ENCODE data around the gene CYP19A1.

CYP19A1 gene

DNA sequence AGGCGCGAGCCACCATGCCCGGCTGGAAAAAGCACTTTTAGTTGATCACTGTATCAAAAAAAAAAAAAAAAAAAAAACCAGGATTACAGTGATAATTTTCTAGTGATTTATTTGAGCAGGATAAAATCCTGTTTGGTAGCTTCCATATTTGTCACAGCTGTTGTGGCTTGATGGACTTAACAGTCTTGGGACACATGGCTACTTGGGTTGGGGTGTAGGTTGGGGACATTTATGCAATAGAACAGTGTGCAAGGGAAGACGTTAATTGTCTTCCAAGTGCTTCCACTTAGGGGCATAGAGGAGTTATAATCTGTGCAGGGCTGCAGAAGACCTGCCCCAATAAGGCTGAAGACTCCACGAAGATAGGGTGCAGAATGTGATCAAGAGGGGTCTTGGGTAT is 136.8 kb downstream of the CYP19A1 start:
- H3K36me3 ChIP-seq (ENCODE audit: control insufficient read depth, low read length) = no peaks in the 10 kb centered on the region
- H3K9me3 ChIP-seq (ENCODE audit: control insufficient read depth, insufficient read depth, low read length) = no peaks in the 10 kb centered on the region
- H3K9me2 ChIP-seq (replicated peaks; ENCODE audit: control insufficient read depth, low read length) = no peaks in the 10 kb centered on the region
- H3K4me3 ChIP-seq (ENCODE audit: low read length) = no peak overlapping the region
- no peak overlapping the region for H3K4me2 ChIP-seq (ENCODE audit: low read length)
- H3K79me2 ChIP-seq (ENCODE audit: control insufficient read depth, low read length) = no peaks in the 10 kb centered on the region
- H3K4me1 ChIP-seq (ENCODE audit: control insufficient read depth, low read length) = no peaks in the 10 kb centered on the region
- peaks cover 17% of the 10 kb centered on the region for H3K27me3 ChIP-seq (ENCODE audit: control insufficient read depth, low read length)
- no peaks in the 10 kb centered on the region for H3F3A ChIP-seq (ENCODE audit: control insufficient read depth, insufficient read depth)
- H3K27ac ChIP-seq (ENCODE audit: low read depth, low read length) = no peak overlapping the region
- TF ChIP-seq EZH2phosphoT487 (IDR thresholded peaks at IDR 0.05; ENCODE audit: borderline replicate concordance, low read length) = no peak
- no peaks in the 10 kb centered on the region for H4K20me1 ChIP-seq (ENCODE audit: control insufficient read depth, insufficient read depth, low read depth, low read length)

DNA sequence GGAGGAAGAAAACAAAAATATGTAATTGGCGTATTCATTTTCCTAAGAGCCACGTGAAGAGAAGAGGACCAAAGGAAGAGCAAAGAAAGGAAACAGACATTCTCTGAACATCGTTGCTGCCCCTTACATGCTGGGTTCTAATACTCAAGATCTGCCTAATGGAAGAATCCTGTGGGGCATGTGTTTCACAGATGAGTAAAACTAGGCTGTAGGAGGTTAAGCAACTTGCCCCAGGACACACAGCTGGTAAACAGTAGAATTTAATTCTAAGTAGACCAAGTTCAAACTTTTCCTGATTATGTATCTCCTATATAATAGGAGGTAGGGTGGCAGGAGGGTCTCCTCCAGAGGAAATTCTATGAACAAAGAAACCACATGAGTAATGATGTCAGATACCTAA is 137.6 kb downstream of the CYP19A1 start:
- peaks cover 18% of the 10 kb centered on the region for H3K27me3 ChIP-seq (ENCODE audit: control insufficient read depth, low read length)
- H3K9me2 ChIP-seq (replicated peaks; ENCODE audit: control insufficient read depth, low read length) = no peaks in the 10 kb centered on the region
- no peak for TF ChIP-seq EZH2phosphoT487 (IDR thresholded peaks at IDR 0.05; ENCODE audit: borderline replicate concordance, low read length)
- TF ChIP-seq, protein P1, sequence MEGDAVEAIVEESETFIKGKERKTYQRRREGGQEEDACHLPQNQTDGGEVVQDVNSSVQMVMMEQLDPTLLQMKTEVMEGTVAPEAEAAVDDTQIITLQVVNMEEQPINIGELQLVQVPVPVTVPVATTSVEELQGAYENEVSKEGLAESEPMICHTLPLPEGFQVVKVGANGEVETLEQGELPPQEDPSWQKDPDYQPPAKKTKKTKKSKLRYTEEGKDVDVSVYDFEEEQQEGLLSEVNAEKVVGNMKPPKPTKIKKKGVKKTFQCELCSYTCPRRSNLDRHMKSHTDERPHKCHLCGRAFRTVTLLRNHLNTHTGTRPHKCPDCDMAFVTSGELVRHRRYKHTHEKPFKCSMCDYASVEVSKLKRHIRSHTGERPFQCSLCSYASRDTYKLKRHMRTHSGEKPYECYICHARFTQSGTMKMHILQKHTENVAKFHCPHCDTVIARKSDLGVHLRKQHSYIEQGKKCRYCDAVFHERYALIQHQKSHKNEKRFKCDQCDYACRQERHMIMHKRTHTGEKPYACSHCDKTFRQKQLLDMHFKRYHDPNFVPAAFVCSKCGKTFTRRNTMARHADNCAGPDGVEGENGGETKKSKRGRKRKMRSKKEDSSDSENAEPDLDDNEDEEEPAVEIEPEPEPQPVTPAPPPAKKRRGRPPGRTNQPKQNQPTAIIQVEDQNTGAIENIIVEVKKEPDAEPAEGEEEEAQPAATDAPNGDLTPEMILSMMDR (IDR thresholded peaks at IDR 0.05; ENCODE audit: low read depth, low read length, poor library complexity, severe bottlenecking) = no peak
- H3K79me2 ChIP-seq (ENCODE audit: control insufficient read depth, low read length) = no peaks in the 10 kb centered on the region
- H3K27ac ChIP-seq (ENCODE audit: low read depth, low read length) = no peak overlapping the region
- no peaks in the 10 kb centered on the region for H3K4me1 ChIP-seq (ENCODE audit: control insufficient read depth, low read length)
- H3K4me2 ChIP-seq (ENCODE audit: low read length) = no peak overlapping the region
- no peaks in the 10 kb centered on the region for H3F3A ChIP-seq (ENCODE audit: control insufficient read depth, insufficient read depth)
- H3K9me3 ChIP-seq (ENCODE audit: control insufficient read depth, insufficient read depth, low read length) = no peaks in the 10 kb centered on the region
- no peaks in the 10 kb centered on the region for H4K20me1 ChIP-seq (ENCODE audit: control insufficient read depth, insufficient read depth, low read depth, low read length)
- no peaks in the 10 kb centered on the region for H3K36me3 ChIP-seq (ENCODE audit: control insufficient read depth, low read length)
- H3K4me3 ChIP-seq (ENCODE audit: low read length) = no peak overlapping the region

DNA sequence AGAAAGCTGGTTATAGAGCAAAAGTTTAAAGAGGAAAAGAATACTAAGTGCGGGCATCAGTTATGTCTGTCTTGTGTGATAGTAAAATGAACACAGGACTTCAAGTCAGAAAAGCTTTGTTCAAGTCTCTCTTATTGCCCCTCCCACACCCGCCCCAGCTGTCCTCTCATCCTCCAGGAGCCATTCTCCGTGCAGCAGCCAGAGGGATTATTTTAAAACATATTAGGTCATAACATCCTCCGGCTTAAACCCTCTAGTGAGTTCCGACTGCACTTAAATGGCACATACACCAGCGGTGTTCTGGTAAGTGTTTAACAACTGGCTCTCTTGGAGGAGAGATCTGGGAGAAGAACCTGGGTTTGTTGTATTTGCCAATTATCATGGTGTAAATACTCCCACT is 138.9 kb downstream of the CYP19A1 start:
- Histone ChIP-seq H4K20me1 (ENCODE audit: control insufficient read depth, insufficient read depth, low read depth, low read length) (no peaks in the 10 kb centered on the region), H3K9me3 (ENCODE audit: control insufficient read depth, insufficient read depth, low read length) (no peaks in the 10 kb centered on the region), H3F3A (ENCODE audit: control insufficient read depth, insufficient read depth) (no peaks in the 10 kb centered on the region), H3K4me1 (ENCODE audit: control insufficient read depth, low read length) (no peaks in the 10 kb centered on the region), H3K27me3 (ENCODE audit: control insufficient read depth, low read length) (peaks cover 23% of the 10 kb centered on the region), H3K36me3 (ENCODE audit: control insufficient read depth, low read length) (no peaks in the 10 kb centered on the region), H3K79me2 (ENCODE audit: control insufficient read depth, low read length) (no peaks in the 10 kb centered on the region), H3K9me2 (replicated peaks; ENCODE audit: control insufficient read depth, low read length) (no peaks in the 10 kb centered on the region), H3K27ac (ENCODE audit: low read depth, low read length) (no peak overlapping the region), H3K4me2 (ENCODE audit: low read length) (no peak overlapping the region), H3K4me3 (ENCODE audit: low read length) (no peak overlapping the region)
- no peak for TF ChIP-seq EZH2phosphoT487 (IDR thresholded peaks at IDR 0.05; ENCODE audit: borderline replicate concordance, low read length)
- TF ChIP-seq, protein P1 (IDR thresholded peaks at IDR 0.05; ENCODE audit: low read depth, low read length, poor library complexity, severe bottlenecking) = no peak

DNA sequence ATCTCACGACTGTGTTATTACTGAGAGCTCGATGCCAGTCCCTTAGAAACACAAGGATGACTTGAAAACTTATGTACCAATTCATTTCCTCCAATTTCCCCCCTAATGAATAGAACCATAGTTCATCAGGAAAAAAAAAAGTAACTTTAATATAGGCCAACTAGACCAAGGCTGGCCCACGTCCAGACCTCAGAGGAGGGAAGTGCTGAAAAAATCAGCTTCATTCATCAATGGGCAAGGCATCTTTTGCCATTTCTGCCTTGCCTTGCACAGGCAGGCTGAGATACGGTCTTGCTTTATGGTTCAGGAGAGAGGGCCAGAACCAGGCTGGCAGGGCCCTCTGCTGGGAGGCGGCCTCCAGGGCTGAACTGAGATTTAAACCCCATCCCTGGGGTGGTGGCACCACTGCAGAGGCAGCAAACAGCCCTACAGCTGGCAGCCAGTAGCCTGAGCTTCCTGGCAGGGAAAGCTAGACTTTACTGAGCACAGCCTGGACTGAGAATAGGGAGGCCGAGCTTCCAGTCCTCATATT is 139.6 kb downstream of the CYP19A1 start:
- H3K36me3 ChIP-seq (ENCODE audit: control insufficient read depth, low read length) = no peaks in the 10 kb centered on the region
- TF ChIP-seq EZH2phosphoT487 (IDR thresholded peaks at IDR 0.05; ENCODE audit: borderline replicate concordance, low read length) = no peak
- H3K4me3 ChIP-seq (ENCODE audit: low read length) = no peak overlapping the region

More for the DNA sequence above, 139.6 kb downstream of the CYP19A1 start:
- Histone ChIP-seq H3K27me3 (ENCODE audit: control insufficient read depth, low read length) (peaks cover 26% of the 10 kb centered on the region), H3K27ac (ENCODE audit: low read depth, low read length) (no peak overlapping the region), H3K4me2 (ENCODE audit: low read length) (no peak overlapping the region), H3K79me2 (ENCODE audit: control insufficient read depth, low read length) (no peaks in the 10 kb centered on the region), H3F3A (ENCODE audit: control insufficient read depth, insufficient read depth) (no peaks in the 10 kb centered on the region), H3K9me3 (ENCODE audit: control insufficient read depth, insufficient read depth, low read length) (no peaks in the 10 kb centered on the region), H3K4me1 (ENCODE audit: control insufficient read depth, low read length) (no peaks in the 10 kb centered on the region), H4K20me1 (ENCODE audit: control insufficient read depth, insufficient read depth, low read depth, low read length) (no peaks in the 10 kb centered on the region), H3K9me2 (replicated peaks; ENCODE audit: control insufficient read depth, low read length) (no peaks in the 10 kb centered on the region)
